ENCODE data around the gene RAD51B.

- no peak for TF ChIP-seq CTCF (IDR thresholded peaks at IDR 0.05 in 2 of 3, conservative IDR thresholded peaks at IDR 0.05 in 1 of 3; ENCODE audit: borderline replicate concordance in 1 of 3, insufficient read depth in 1 of 3, low read depth in 2 of 3, low read length in 2 of 3)
- no peak for TF ChIP-seq MAX (IDR thresholded peaks at IDR 0.05)
- TF ChIP-seq POLR2AphosphoS5 (IDR thresholded peaks at IDR 0.05; ENCODE audit: low read depth, low read length): no peak
- no peak for TF ChIP-seq REST (IDR thresholded peaks at IDR 0.05; ENCODE audit: low read depth)
- TF ChIP-seq JUND (IDR thresholded peaks at IDR 0.05): no peak
- TF ChIP-seq POLR2A (IDR thresholded peaks at IDR 0.05; ENCODE audit: borderline replicate concordance, extremely low read depth, insufficient read depth, insufficient read length): no peak
- no peak for TF ChIP-seq EZH2 (IDR thresholded peaks at IDR 0.05)
- TF ChIP-seq RAD21 (IDR thresholded peaks at IDR 0.05; ENCODE audit: low read depth): no peak; the same call in 1 of the 2 replicates
- no peak for TF ChIP-seq SIN3A (IDR thresholded peaks at IDR 0.05; ENCODE audit: low read depth)
- no peak for TF ChIP-seq ZNF274 (IDR thresholded peaks at IDR 0.05; ENCODE audit: low read depth, low read length)
- TF ChIP-seq ATF3 (IDR thresholded peaks at IDR 0.05): no peak
- TF ChIP-seq EZH2phosphoT487 (IDR thresholded peaks at IDR 0.05; ENCODE audit: borderline replicate concordance): no peak
These were observed 869.3 kb downstream of the RAD51B start for GRCh38 chr14:68688872-68689371.

All from HCT116 (cell line).